GM13977 (cell line): ENCODE data around the gene CFAP45.

Experiments used
- DNase-seq: peaks from one replicate; pipeline ENCODE4 v3.0.0; 2012; ENCODE audit warnings: low spot score
- in situ Hi-C: fragments of 300-500 bp; cut with MboI; formaldehyde crosslinking; loops from one replicate; pipeline ENCODE4 v1.12.0; 2022; ENCODE audit warnings: low sequenced_read_pairs, low pct_unique_long_range_greater_than_20kb, mixed read lengths, inconsistent platforms; ENCODE audit not compliant: unreplicated experiment
- TF ChIP-seq, protein P1 (sequence below): IDR thresholded peaks from 2 replicates; pipeline ENCODE4 v1.5.1; 2012; ENCODE audit warnings: mild to moderate bottlenecking, control low read depth; ENCODE audit not compliant: insufficient read depth; ENCODE audit errors: extremely low read depth, missing control alignments

The CFAP45 gene

DNA sequence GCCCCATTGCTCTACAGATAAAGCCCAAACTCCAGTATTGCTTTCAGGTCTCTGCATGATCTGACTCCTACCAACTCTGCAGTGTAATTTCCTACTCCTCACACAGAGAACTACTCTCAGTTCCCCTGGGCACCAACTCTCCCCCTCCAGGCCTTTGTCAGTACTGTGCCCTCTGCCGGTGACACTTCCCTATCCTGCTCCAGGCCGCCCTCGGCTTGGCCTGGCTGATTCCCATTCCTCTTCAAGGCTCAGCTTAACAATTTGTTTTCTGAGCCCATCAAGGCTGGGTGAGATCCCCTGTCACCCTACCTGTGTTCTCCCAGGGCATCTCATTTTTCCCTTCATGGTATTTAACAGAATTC, 70.7 kb downstream of the CFAP45 start:
- DNase-seq = peak; percentile 49
- in situ Hi-C loops = no loop called here
- TF ChIP-seq, protein P1, sequence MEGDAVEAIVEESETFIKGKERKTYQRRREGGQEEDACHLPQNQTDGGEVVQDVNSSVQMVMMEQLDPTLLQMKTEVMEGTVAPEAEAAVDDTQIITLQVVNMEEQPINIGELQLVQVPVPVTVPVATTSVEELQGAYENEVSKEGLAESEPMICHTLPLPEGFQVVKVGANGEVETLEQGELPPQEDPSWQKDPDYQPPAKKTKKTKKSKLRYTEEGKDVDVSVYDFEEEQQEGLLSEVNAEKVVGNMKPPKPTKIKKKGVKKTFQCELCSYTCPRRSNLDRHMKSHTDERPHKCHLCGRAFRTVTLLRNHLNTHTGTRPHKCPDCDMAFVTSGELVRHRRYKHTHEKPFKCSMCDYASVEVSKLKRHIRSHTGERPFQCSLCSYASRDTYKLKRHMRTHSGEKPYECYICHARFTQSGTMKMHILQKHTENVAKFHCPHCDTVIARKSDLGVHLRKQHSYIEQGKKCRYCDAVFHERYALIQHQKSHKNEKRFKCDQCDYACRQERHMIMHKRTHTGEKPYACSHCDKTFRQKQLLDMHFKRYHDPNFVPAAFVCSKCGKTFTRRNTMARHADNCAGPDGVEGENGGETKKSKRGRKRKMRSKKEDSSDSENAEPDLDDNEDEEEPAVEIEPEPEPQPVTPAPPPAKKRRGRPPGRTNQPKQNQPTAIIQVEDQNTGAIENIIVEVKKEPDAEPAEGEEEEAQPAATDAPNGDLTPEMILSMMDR = peak; percentile 14

DNA sequence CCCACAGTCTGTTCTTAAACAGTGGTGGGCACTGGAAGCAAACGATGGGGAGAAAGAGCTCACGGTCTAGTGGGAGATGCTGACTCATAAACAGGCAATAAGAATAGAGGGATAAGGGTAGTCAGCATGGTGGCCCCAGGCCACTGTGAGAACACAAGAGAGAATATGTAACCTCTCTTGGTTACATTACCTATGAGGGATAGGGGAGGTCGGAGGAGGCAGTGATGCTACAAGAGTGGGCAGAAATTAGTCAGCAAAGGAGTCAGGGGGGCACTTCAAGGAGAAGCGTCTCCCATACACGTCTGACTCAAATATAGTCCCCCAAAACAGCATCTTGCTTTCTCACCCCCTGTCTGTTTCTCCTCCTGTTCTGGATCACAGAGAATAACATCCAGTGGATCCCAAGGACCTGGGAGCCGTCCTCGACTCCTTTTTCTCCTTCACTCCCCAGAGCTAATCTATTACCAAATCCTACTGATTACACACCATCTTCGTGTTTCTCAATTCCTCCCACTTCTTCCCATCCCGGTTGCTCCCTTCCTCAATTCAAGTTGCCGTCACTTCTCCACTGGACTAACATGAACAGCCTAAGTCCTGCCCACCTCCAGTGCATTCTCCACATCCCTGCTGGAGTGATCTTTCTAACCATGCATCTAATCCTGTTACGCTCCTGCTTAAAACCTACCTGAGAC, 71.2 kb downstream of the CFAP45 start:
- in situ Hi-C loops = no loop called here
- no peak for DNase-seq
- TF ChIP-seq, protein P1 = no peak

- in situ Hi-C loops = no loop called here
- TF ChIP-seq, protein P1 = no peak
- DNase-seq = no peak
These were observed 71.8 kb downstream of the CFAP45 start for GRCh38 chr1:159828176-159828575.

DNA sequence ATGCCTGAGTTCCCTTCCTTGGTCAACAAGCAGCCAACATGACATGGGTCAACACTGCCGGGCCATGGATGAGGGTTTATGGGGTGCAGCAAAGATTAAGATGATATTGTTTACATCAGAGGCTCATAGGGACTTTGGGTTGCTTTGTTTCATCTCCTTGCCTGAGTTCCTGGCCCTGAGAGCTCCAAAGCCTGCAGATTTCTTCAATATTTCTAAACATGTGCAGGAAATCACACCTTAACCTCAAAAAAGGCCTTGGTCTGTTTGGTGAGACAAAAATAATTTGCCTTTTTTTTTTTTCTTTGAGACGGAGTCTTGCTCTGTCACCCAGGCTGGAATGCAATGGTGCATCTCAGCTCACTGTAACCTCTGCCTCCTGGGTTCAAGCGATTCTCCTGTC, 72.4 kb downstream of the CFAP45 start:
- TF ChIP-seq, protein P1 = no peak

GRCh38 chr1:159827102-159827490, 72.9 kb downstream of the CFAP45 start:
- DNase-seq = no peak
- TF ChIP-seq, protein P1 = no peak
- in situ Hi-C loops = no loop called here

More for the DNA sequence above, 72.4 kb downstream of the CFAP45 start:
- in situ Hi-C loops = no loop called here
- no peak for DNase-seq

GRCh38 chr1:159826441-159827101, 73.4 kb downstream of the CFAP45 start, which contains the start of gene SLAMF8:
SLAMF8 (plus strand) TSS chr1:159826873; CDS start chr1:159826899, 26 bp downstream.
- peak; percentile 43 for DNase-seq

More at GRCh38 chr1:159826441-159827101, 73.4 kb downstream of the CFAP45 start, which contains the start of gene SLAMF8:
- in situ Hi-C loops = no loop called here
- TF ChIP-seq, protein P1 = no peak
